ENCODE measurements around the gene RASGRF2.
"Not testable (repeated sequence)": the region's sequence is repeated elsewhere in the genome, so short reads cannot be mapped to it uniquely, and the experiment has no call there.

Gene RASGRF2

GRCh38 chr5:81080809-81081460 lies 120.8 kb downstream of the RASGRF2 start:
- no peak for DNase-seq

GRCh38 chr5:81081461-81081835 lies 121.3 kb downstream of the RASGRF2 start:
- no peak for DNase-seq

GRCh38 chr5:81086881-81087281 lies 126.7 kb downstream of the RASGRF2 start:
- DNase-seq = no peak

DNA sequence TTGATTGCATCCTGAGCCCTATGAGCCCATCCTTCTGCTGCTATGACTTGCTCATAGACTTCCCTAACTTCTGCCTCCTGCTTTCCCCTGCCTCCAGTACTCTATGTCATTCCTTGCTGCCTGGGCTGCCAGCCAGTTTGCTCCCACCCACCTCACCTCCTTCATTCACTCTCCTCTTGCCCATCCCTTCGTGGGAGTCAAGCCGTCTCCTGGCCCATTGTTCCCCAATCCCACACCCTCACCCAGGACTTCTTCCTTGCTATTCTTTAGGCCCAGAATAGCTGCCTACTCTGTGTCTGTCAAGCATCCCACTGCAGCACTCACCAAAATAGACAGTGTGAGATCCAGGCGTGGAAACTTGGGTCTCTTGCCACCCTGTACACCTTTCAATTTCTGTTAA lies 131.0 kb downstream of the RASGRF2 start:
- no peak for DNase-seq

- DNase-seq = no peak
Measured at GRCh38 chr5:81093536-81094196, 133.5 kb downstream of the RASGRF2 start.

GRCh38 chr5:81095835-81096234 lies 135.7 kb downstream of the RASGRF2 start:
- no peak for DNase-seq

DNA sequence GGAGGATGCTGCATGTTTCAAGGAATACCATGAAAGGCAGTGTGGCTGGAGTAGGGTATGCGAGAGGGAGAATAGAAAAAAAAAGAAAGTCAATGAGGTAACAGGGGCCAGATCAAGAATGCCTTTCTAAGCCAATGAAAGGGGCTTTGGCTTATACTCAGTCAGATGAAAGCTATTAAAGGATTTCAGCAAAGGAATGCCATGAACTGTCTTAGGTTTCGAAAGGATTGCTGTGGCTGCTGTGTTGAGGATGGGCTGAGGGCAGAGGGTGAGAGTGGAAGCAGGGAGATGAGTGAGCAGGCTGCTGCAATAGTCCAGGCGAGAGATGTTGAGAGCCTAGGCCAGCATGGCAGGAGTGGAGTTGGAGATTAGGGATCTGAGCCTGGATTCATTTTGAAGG lies 137.6 kb downstream of the RASGRF2 start:
- no peak for DNase-seq

GRCh38 chr5:81105261-81105877 lies 145.2 kb downstream of the RASGRF2 start:
- DNase-seq = no peak

DNA sequence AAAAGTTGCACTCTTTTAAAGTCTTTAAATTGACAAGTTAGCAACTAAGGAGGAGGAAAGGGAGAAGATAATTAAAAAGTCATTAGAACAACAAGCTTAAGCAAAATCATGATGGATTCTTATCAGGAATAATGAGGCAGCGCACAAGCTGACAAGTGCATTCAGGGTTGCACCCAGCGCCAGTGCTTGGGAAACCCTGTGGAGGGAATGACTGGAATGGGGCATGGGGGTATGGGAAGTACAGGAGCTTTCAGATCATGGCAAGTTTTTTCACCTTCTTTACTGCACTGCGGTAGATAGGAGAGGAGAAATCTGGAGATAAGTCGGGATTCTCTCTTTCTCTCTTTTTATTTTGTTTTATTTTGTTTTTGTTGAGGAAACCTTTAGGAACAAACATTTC lies 155.1 kb downstream of the RASGRF2 start:
- DNase-seq = no peak

DNA sequence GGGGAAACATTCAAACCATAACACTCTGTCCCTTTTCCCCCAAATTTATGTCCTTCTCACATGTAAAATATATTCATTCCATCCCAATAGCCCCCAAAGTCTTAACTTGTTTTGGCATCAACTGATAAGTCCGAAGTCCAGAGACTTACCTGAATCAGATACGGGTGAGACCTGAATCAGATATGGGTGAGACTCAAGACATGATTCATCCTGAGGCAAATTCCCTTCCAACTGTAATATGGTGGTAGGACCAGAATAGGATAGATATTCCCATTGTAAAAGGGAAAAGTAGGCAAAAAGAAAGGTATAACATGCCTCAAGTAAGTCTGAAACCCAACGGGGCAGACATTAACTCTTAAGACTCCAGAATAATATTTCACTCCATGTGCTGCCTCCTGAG lies 157.4 kb downstream of the RASGRF2 start:
- no peak for DNase-seq

- DNase-seq = no peak
Measured at GRCh38 chr5:81121273-81121672, 161.1 kb downstream of the RASGRF2 start.

- no peak for DNase-seq
Measured at GRCh38 chr5:81121836-81122630, 161.9 kb downstream of the RASGRF2 start.

- not testable (repeated sequence) for DNase-seq
Measured at GRCh38 chr5:81124689-81125088, 164.5 kb downstream of the RASGRF2 start.

- peak; percentile 11 for DNase-seq
Measured at GRCh38 chr5:81125959-81126358, 165.8 kb downstream of the RASGRF2 start.

- DNase-seq = no peak
Measured at GRCh38 chr5:81128416-81128815, 168.3 kb downstream of the RASGRF2 start.

DNA sequence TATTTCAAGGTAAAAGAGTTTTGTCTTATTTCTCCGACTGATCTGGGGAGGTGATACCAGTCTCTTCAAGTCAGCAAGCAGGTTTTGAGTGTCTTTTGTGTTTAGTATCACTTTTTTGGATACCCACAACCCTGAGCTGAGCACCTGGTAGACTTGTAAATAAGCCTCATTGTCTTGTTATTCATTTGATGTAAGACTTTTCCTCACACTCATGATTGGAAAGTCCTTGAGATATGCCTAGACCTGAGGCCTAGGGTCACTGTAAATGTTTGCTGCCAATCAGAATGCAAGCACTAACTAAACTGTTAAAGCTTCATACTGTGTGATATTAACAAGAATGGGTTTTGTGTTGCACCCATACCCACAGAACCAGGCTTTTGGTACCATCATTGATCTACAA lies 172.2 kb downstream of the RASGRF2 start:
- no peak for DNase-seq

GRCh38 chr5:81134066-81134465 lies 173.9 kb downstream of the RASGRF2 start:
- no peak for DNase-seq

GRCh38 chr5:81134566-81134965 lies 174.4 kb downstream of the RASGRF2 start:
- no peak for DNase-seq

DNA sequence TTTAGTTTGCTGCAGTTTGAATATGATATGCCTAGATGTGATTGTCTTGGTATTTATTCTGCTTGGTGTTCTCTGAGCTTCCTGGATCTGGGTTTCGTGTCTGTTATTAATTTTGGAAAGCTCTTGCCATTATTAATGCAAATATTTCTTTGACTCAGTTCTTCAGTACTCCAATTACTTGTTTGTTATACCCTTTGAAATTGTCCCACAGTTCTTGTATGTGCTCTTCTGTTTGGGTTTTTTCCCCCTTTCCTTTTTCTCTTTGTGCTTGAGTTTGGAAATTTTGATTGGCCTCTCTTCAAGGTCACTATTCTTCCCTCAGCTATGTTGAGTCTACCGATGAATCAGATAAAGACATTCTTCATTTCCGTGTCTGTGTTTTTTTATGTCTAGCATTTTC lies 176.4 kb downstream of the RASGRF2 start:
- no peak for DNase-seq

DNA sequence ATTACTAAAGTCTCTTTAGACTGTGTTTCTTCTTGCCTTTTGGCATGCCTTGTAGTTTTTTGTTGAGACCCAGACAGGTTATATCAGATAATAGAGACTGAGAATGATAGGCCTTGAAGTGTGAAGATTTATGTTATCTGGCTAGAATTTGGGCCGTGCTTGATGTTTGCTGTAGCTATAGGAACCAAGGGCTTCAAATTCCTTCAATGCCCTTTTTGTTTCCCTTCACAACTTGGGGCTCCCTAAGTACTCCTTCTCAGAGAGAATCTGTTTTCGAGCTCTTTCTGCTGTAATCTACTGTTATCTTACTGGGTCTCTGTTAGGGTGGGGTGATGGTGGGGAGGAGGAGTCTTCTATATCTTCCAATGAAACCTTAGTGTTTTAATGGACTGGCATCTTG lies 177.7 kb downstream of the RASGRF2 start:
- no peak for DNase-seq

DNA sequence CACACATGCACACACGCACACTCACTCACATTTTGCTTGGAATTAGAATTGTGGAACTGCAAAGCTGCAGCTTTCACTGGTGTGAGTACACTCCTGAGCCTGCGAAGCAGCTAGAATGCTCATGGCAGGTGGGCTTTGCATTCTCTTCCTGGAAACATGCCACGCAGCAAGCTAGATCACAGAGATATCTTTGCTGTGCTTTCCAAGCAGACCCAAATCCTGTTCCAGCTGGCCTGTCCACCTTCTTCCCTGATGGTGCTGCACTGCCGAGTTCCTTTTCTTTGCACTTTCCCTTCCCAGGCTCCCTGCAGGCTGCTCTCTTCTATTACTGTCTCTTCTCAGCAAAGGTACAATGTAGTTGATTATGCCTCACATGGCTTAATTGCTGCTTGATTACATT lies 180.3 kb downstream of the RASGRF2 start:
- no peak for DNase-seq

DNA sequence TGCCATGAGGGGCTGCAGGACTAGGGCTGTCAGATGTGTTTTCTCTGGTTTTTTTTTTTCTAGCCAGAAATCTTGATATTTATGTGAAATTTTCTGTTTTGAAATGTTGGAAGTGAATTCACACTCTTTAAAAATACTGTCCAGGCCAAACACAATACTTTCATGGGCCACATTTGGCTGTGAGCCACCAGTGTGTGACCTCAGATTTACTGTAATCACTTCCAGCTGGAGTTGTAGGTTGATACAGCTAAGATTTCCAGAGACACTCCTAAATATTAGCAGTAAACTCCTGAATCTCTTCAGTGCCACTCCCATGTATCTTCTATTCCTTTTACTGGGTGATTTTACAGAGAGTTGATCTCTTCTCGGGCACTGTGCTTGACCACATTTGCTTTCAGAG lies 180.8 kb downstream of the RASGRF2 start:
- DNase-seq = no peak

DNA sequence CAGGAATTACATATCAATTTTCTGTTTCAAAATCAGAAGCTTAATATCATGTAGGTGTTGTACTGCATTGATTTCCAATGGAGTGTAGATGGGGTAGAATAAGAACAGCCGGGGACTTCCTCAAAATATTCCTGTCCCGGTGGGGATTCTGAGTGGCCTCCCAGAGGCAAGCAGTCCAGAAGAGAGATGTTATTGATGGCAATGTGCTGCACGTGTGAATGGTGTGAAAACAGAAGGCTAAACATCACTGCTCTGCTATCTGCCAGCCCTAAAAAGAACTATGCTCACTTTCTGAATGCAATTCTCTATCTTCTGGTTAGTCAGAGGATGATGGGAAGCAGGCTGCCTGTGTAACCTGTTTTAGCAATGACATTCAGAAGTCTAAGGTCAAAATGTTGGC lies 181.9 kb downstream of the RASGRF2 start:
- DNase-seq = no peak
